Measurements from ENCODE around the gene SBK1. TPM values are rescaled to one million over a fixed set of nuclear protein-coding genes. Genes with fewer than 3 reads are reported as not detected.

Gene SBK1
- total and polyA plus RNA-seq, 2 donors (not counting 1 experiment from before 2014, with no cell fraction given), result under 0.01 TPM; not detected in 1

- Histone ChIP-seq H3K4me2 (ENCODE audit: extremely low read depth, insufficient read depth, low read length) (no peak overlapping the region), H3K4me1 (ENCODE audit: control insufficient read depth, extremely low read depth, insufficient read depth, low read length) (no peaks in the 10 kb centered on the region), H3K9me3 (ENCODE audit: control insufficient read depth, insufficient read depth, low read depth, low read length) (no peaks in the 10 kb centered on the region), H3K27ac (ENCODE audit: insufficient read depth, low read length) (no peak overlapping the region), H3K9ac (ENCODE audit: insufficient read depth, low read length) (no peak overlapping the region), H3K79me2 (ENCODE audit: control insufficient read depth, insufficient read depth, low read length) (no peaks in the 10 kb centered on the region), H3K4me3 (replicated peaks in 1 of 4; ENCODE audit: control extremely low read depth in 1 of 4, insufficient read depth in 1 of 4, low read depth in 3 of 4, low read length in 4 of 4) (no peak overlapping the region), H4K20me1 (ENCODE audit: control insufficient read depth, extremely low read depth, insufficient read depth, low read length) (no peaks in the 10 kb centered on the region), H2AFZ (ENCODE audit: low read length) (no peak overlapping the region), H3K27me3 (ENCODE audit: control insufficient read depth, insufficient read depth, low read length) (no peaks in the 10 kb centered on the region), H3K36me3 (ENCODE audit: control insufficient read depth, insufficient read depth, low read length) (no peaks in the 10 kb centered on the region)
- DNase-seq (ENCODE audit: low read depth in 2 of 2), result no peak
- TF ChIP-seq EZH2 (IDR thresholded peaks at IDR 0.05; ENCODE audit: low read length, missing control alignments), result no peak
- TF ChIP-seq CTCF (conservative IDR thresholded peaks at IDR 0.05 in 1 of 2, IDR thresholded peaks at IDR 0.05 in 1 of 2; ENCODE audit: low read depth in 1 of 2, low read length in 2 of 2), result no peak
Observed at GRCh38 chr16:28311413-28311812, 19.1 kb downstream of the SBK1 start.

GRCh38 chr16:28311913-28312312 lies 19.6 kb downstream of the SBK1 start:
- H4K20me1 ChIP-seq (ENCODE audit: control insufficient read depth, extremely low read depth, insufficient read depth, low read length), result no peaks in the 10 kb centered on the region
- no peak overlapping the region for H3K4me2 ChIP-seq (ENCODE audit: extremely low read depth, insufficient read depth, low read length)
- H3K27ac ChIP-seq (ENCODE audit: insufficient read depth, low read length), result no peak overlapping the region
- H3K79me2 ChIP-seq (ENCODE audit: control insufficient read depth, insufficient read depth, low read length), result no peaks in the 10 kb centered on the region
- no peak overlapping the region for H2AFZ ChIP-seq (ENCODE audit: low read length)
- DNase-seq (ENCODE audit: low read depth in 2 of 2), result no peak
- no peaks in the 10 kb centered on the region for H3K36me3 ChIP-seq (ENCODE audit: control insufficient read depth, insufficient read depth, low read length)
- no peak for TF ChIP-seq CTCF (conservative IDR thresholded peaks at IDR 0.05 in 1 of 2, IDR thresholded peaks at IDR 0.05 in 1 of 2; ENCODE audit: low read depth in 1 of 2, low read length in 2 of 2)
- no peak for TF ChIP-seq EZH2 (IDR thresholded peaks at IDR 0.05; ENCODE audit: low read length, missing control alignments)
- no peak overlapping the region for H3K9ac ChIP-seq (ENCODE audit: insufficient read depth, low read length)
- no peak overlapping the region for H3K4me3 ChIP-seq (replicated peaks in 1 of 4; ENCODE audit: control extremely low read depth in 1 of 4, insufficient read depth in 1 of 4, low read depth in 3 of 4, low read length in 4 of 4)
- H3K27me3 ChIP-seq (ENCODE audit: control insufficient read depth, insufficient read depth, low read length), result no peaks in the 10 kb centered on the region
- H3K4me1 ChIP-seq (ENCODE audit: control insufficient read depth, extremely low read depth, insufficient read depth, low read length), result no peaks in the 10 kb centered on the region
- no peaks in the 10 kb centered on the region for H3K9me3 ChIP-seq (ENCODE audit: control insufficient read depth, insufficient read depth, low read depth, low read length)

- Histone ChIP-seq H2AFZ (ENCODE audit: low read length) (no peak overlapping the region), H3K9me3 (ENCODE audit: control insufficient read depth, insufficient read depth, low read depth, low read length) (no peaks in the 10 kb centered on the region), H3K4me2 (ENCODE audit: extremely low read depth, insufficient read depth, low read length) (no peak overlapping the region), H3K4me1 (ENCODE audit: control insufficient read depth, extremely low read depth, insufficient read depth, low read length) (no peaks in the 10 kb centered on the region), H3K79me2 (ENCODE audit: control insufficient read depth, insufficient read depth, low read length) (no peaks in the 10 kb centered on the region), H4K20me1 (ENCODE audit: control insufficient read depth, extremely low read depth, insufficient read depth, low read length) (no peaks in the 10 kb centered on the region), H3K27ac (ENCODE audit: insufficient read depth, low read length) (no peak overlapping the region), H3K4me3 (replicated peaks in 1 of 4; ENCODE audit: control extremely low read depth in 1 of 4, insufficient read depth in 1 of 4, low read depth in 3 of 4, low read length in 4 of 4) (no peak overlapping the region), H3K27me3 (ENCODE audit: control insufficient read depth, insufficient read depth, low read length) (no peaks in the 10 kb centered on the region), H3K36me3 (ENCODE audit: control insufficient read depth, insufficient read depth, low read length) (no peaks in the 10 kb centered on the region), H3K9ac (ENCODE audit: insufficient read depth, low read length) (no peak overlapping the region)
- TF ChIP-seq EZH2 (IDR thresholded peaks at IDR 0.05; ENCODE audit: low read length, missing control alignments) (no peak), CTCF (conservative IDR thresholded peaks at IDR 0.05 in 1 of 2, IDR thresholded peaks at IDR 0.05 in 1 of 2; ENCODE audit: low read depth in 1 of 2, low read length in 2 of 2) (no peak)
- no peak for DNase-seq (ENCODE audit: low read depth in 2 of 2)
Observed at GRCh38 chr16:28312327-28312726, 20.0 kb downstream of the SBK1 start.

Measured in fibroblast of lung (primary cell).